ENCODE measurements around the gene VPS39.

VPS39 gene

GRCh38 chr15:42202653-42203052 lies 5.5 kb downstream of the VPS39 start:
- Histone ChIP-seq H3K9ac (ENCODE audit: low read depth in 1 of 2, low read length in 2 of 2) (no peak overlapping the region), H3K27me3 (ENCODE audit: control insufficient read depth in 2 of 2, insufficient read depth in 2 of 2, low read length in 2 of 2) (no peaks in the 10 kb centered on the region), H3K9me3 (ENCODE audit: control insufficient read depth in 2 of 2, low read length in 2 of 2) (no peaks in the 10 kb centered on the region), H3K4me3 (ENCODE audit: low read length in 2 of 2) (no peak overlapping the region), H3K36me3 (ENCODE audit: control insufficient read depth in 2 of 2, insufficient read depth in 2 of 2, low read length in 2 of 2) (peaks cover 23 to 27% of the 10 kb centered on the region in 2 donors), H3K4me1 (ENCODE audit: control insufficient read depth in 2 of 2, insufficient read depth in 2 of 2, low read length in 2 of 2) (peaks cover 9 to 10% of the 10 kb centered on the region in 2 donors), H3K27ac (ENCODE audit: low read depth in 2 of 2, low read length in 2 of 2) (no peak overlapping the region)

DNA sequence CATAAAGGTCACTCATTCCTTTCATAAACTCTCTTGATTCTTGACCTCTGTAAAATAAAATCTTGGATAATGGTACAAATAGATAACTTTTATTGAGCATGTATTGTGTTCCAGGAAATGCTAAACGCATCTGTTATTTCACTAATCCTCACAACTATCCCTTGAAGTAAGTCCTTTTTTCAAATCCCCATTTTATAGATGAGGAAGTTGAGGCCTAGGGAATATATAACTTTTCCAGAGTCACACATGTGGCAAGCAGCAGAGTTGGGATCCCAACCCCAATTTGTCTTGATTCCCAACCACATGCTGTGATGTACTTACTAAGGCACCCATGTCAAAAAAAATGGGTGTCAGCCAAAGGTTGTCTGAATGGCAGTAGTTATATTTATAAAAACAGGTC lies 6.3 kb downstream of the VPS39 start:
- Histone ChIP-seq H3K9ac (ENCODE audit: low read depth in 1 of 2, low read length in 2 of 2) (no peak overlapping the region), H3K9me3 (ENCODE audit: control insufficient read depth in 2 of 2, low read length in 2 of 2) (no peaks in the 10 kb centered on the region), H3K4me3 (ENCODE audit: low read length in 2 of 2) (no peak overlapping the region), H3K36me3 (ENCODE audit: control insufficient read depth in 2 of 2, insufficient read depth in 2 of 2, low read length in 2 of 2) (peaks cover 28 to 32% of the 10 kb centered on the region in 2 donors), H3K4me1 (ENCODE audit: control insufficient read depth in 2 of 2, insufficient read depth in 2 of 2, low read length in 2 of 2) (peaks cover 2 to 3% of the 10 kb centered on the region in 2 donors), H3K27ac (ENCODE audit: low read depth in 2 of 2, low read length in 2 of 2) (no peak overlapping the region), H3K27me3 (ENCODE audit: control insufficient read depth in 2 of 2, insufficient read depth in 2 of 2, low read length in 2 of 2) (no peaks in the 10 kb centered on the region)

- H3K36me3 ChIP-seq (ENCODE audit: control insufficient read depth in 2 of 2, insufficient read depth in 2 of 2, low read length in 2 of 2): peaks cover 26 to 34% of the 10 kb centered on the region in 2 donors
- no peaks in the 10 kb centered on the region for H3K9me3 ChIP-seq (ENCODE audit: control insufficient read depth in 2 of 2, low read length in 2 of 2)
- H3K27me3 ChIP-seq (ENCODE audit: control insufficient read depth in 2 of 2, insufficient read depth in 2 of 2, low read length in 2 of 2): no peaks in the 10 kb centered on the region
- no peak overlapping the region for H3K4me3 ChIP-seq (ENCODE audit: low read length in 2 of 2)
- H3K27ac ChIP-seq (ENCODE audit: low read depth in 2 of 2, low read length in 2 of 2): no peak overlapping the region
- H3K4me1 ChIP-seq (ENCODE audit: control insufficient read depth in 2 of 2, insufficient read depth in 2 of 2, low read length in 2 of 2): no peaks in the 10 kb centered on the region
- H3K9ac ChIP-seq (ENCODE audit: low read depth in 1 of 2, low read length in 2 of 2): no peak overlapping the region
Observed at GRCh38 chr15:42199126-42199525, 9.0 kb downstream of the VPS39 start.

- H3K36me3 ChIP-seq (ENCODE audit: control insufficient read depth in 2 of 2, insufficient read depth in 2 of 2, low read length in 2 of 2): peaks cover 26 to 34% of the 10 kb centered on the region in 2 donors
- no peak overlapping the region for H3K4me3 ChIP-seq (ENCODE audit: low read length in 2 of 2)
- H3K27ac ChIP-seq (ENCODE audit: low read depth in 2 of 2, low read length in 2 of 2): no peak overlapping the region
- no peaks in the 10 kb centered on the region for H3K9me3 ChIP-seq (ENCODE audit: control insufficient read depth in 2 of 2, low read length in 2 of 2)
- no peaks in the 10 kb centered on the region for H3K27me3 ChIP-seq (ENCODE audit: control insufficient read depth in 2 of 2, insufficient read depth in 2 of 2, low read length in 2 of 2)
- H3K4me1 ChIP-seq (ENCODE audit: control insufficient read depth in 2 of 2, insufficient read depth in 2 of 2, low read length in 2 of 2): no peaks in the 10 kb centered on the region
- no peak overlapping the region for H3K9ac ChIP-seq (ENCODE audit: low read depth in 1 of 2, low read length in 2 of 2)
Observed at GRCh38 chr15:42198516-42198915, 9.6 kb downstream of the VPS39 start.

DNA sequence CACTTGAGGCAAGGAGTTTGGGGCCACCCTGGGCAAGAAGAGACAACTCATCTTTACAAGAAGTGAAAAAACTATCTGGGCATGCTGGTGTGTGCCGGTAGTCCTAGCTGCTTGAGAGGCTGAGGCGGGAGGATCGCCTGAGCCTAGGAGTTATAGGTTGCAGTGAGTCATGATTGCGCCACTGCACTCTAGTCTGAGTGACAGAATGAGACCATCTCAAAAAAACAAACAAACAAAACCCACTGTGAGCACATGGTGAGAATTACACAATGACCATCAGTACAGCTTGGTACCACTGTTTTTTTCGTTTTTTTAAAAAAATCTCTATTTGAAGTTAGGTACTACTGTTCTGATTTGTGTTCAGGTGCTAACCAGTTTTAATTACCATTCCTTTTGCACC lies 13.6 kb downstream of the VPS39 start:
- no peak overlapping the region for H3K27ac ChIP-seq (ENCODE audit: low read depth in 2 of 2, low read length in 2 of 2)
- no peaks in the 10 kb centered on the region for H3K9me3 ChIP-seq (ENCODE audit: control insufficient read depth in 2 of 2, low read length in 2 of 2)
- H3K4me3 ChIP-seq (ENCODE audit: low read length in 2 of 2): no peak overlapping the region
- no peaks in the 10 kb centered on the region for H3K27me3 ChIP-seq (ENCODE audit: control insufficient read depth in 2 of 2, insufficient read depth in 2 of 2, low read length in 2 of 2)
- H3K36me3 ChIP-seq (ENCODE audit: control insufficient read depth in 2 of 2, insufficient read depth in 2 of 2, low read length in 2 of 2): peaks cover 42 to 48% of the 10 kb centered on the region in 2 donors
- no peaks in the 10 kb centered on the region for H3K4me1 ChIP-seq (ENCODE audit: control insufficient read depth in 2 of 2, insufficient read depth in 2 of 2, low read length in 2 of 2)
- no peak overlapping the region for H3K9ac ChIP-seq (ENCODE audit: low read depth in 1 of 2, low read length in 2 of 2)

DNA sequence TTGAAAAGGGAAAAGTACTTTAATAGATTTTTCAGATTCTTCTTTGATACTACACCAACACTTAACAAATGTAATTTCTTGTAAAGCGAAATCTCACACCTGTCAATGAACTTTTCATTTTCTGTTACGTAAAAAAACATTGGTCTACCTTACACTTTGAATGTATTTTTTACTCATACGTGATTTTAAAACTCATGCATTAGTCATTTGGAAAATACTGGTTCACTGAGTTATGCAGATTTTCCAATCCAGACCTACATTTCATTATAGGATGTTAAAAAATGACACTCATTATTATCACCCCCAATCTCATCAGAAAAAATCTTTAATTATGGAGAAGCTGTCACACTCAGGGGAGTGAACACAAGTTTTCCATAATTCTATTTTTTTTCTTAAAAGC lies 14.7 kb downstream of the VPS39 start:
- H3K36me3 ChIP-seq (ENCODE audit: control insufficient read depth in 2 of 2, insufficient read depth in 2 of 2, low read length in 2 of 2): peaks cover 37 to 45% of the 10 kb centered on the region in 2 donors
- no peaks in the 10 kb centered on the region for H3K4me1 ChIP-seq (ENCODE audit: control insufficient read depth in 2 of 2, insufficient read depth in 2 of 2, low read length in 2 of 2)
- H3K9ac ChIP-seq (ENCODE audit: low read depth in 1 of 2, low read length in 2 of 2): no peak overlapping the region
- no peak overlapping the region for H3K4me3 ChIP-seq (ENCODE audit: low read length in 2 of 2)
- H3K27me3 ChIP-seq (ENCODE audit: control insufficient read depth in 2 of 2, insufficient read depth in 2 of 2, low read length in 2 of 2): no peaks in the 10 kb centered on the region
- no peak overlapping the region for H3K27ac ChIP-seq (ENCODE audit: low read depth in 2 of 2, low read length in 2 of 2)
- no peaks in the 10 kb centered on the region for H3K9me3 ChIP-seq (ENCODE audit: control insufficient read depth in 2 of 2, low read length in 2 of 2)

GRCh38 chr15:42191610-42192346 lies 16.3 kb downstream of the VPS39 start:
- Histone ChIP-seq H3K9me3 (ENCODE audit: control insufficient read depth in 2 of 2, low read length in 2 of 2) (no peaks in the 10 kb centered on the region), H3K4me1 (ENCODE audit: control insufficient read depth in 2 of 2, insufficient read depth in 2 of 2, low read length in 2 of 2) (no peaks in the 10 kb centered on the region), H3K27ac (ENCODE audit: low read depth in 2 of 2, low read length in 2 of 2) (no peak overlapping the region), H3K36me3 (ENCODE audit: control insufficient read depth in 2 of 2, insufficient read depth in 2 of 2, low read length in 2 of 2) (peaks cover 43 to 48% of the 10 kb centered on the region in 2 donors), H3K4me3 (ENCODE audit: low read length in 2 of 2) (no peak overlapping the region), H3K27me3 (ENCODE audit: control insufficient read depth in 2 of 2, insufficient read depth in 2 of 2, low read length in 2 of 2) (no peaks in the 10 kb centered on the region), H3K9ac (ENCODE audit: low read depth in 1 of 2, low read length in 2 of 2) (no peak overlapping the region)

DNA sequence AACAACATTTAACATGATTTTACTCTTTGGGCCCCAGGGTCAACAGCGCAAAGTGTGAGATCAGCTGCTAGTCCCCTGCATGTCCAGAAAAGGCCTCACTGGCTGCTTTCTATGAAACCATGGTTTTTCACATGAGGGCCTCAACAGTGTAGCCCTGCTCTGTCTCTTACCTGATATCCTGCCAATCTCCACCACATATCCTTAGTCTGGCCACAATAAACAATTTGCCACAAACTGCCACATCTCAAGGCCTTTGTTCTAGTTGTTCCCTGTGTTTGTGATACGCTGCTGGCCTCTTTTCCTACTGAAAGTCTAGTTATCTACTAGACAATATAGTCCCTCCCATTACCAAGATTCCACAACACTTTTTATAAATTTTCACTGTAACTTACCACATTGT lies 17.7 kb downstream of the VPS39 start:
- Histone ChIP-seq H3K9ac (ENCODE audit: low read depth in 1 of 2, low read length in 2 of 2) (no peak overlapping the region), H3K4me1 (ENCODE audit: control insufficient read depth in 2 of 2, insufficient read depth in 2 of 2, low read length in 2 of 2) (no peaks in the 10 kb centered on the region), H3K27me3 (ENCODE audit: control insufficient read depth in 2 of 2, insufficient read depth in 2 of 2, low read length in 2 of 2) (no peaks in the 10 kb centered on the region), H3K36me3 (ENCODE audit: control insufficient read depth in 2 of 2, insufficient read depth in 2 of 2, low read length in 2 of 2) (peaks cover 57 to 59% of the 10 kb centered on the region in 2 donors), H3K4me3 (ENCODE audit: low read length in 2 of 2) (no peak overlapping the region), H3K27ac (ENCODE audit: low read depth in 2 of 2, low read length in 2 of 2) (no peak overlapping the region), H3K9me3 (ENCODE audit: control insufficient read depth in 2 of 2, low read length in 2 of 2) (no peaks in the 10 kb centered on the region)

- Histone ChIP-seq H3K9ac (ENCODE audit: low read depth in 1 of 2, low read length in 2 of 2) (no peak overlapping the region), H3K27me3 (ENCODE audit: control insufficient read depth in 2 of 2, insufficient read depth in 2 of 2, low read length in 2 of 2) (no peaks in the 10 kb centered on the region), H3K4me3 (ENCODE audit: low read length in 2 of 2) (no peak overlapping the region), H3K9me3 (ENCODE audit: control insufficient read depth in 2 of 2, low read length in 2 of 2) (no peaks in the 10 kb centered on the region), H3K4me1 (ENCODE audit: control insufficient read depth in 2 of 2, insufficient read depth in 2 of 2, low read length in 2 of 2) (no peaks in the 10 kb centered on the region), H3K27ac (ENCODE audit: low read depth in 2 of 2, low read length in 2 of 2) (no peak overlapping the region), H3K36me3 (ENCODE audit: control insufficient read depth in 2 of 2, insufficient read depth in 2 of 2, low read length in 2 of 2) (peaks cover 66 to 79% of the 10 kb centered on the region in 2 donors)
Observed at GRCh38 chr15:42185801-42186200, 22.3 kb downstream of the VPS39 start.

DNA sequence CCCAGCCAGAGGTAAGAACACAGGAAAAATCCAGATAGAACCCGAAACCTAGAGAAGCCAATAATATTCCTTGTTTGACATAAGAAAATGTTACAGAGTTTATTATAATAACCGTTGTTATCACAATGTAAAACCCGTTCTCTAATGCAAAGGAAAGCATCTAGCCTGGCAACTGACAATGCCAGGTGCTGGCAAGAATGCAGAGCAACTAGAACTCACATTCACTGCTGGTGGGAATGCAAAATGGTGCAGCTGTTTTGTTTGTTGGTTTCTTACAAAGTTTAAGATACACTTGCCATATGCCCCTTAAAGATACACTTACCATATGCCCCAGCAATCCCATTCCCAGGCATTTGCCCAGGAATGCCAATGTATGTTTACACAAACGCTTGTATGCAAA lies 23.4 kb downstream of the VPS39 start:
- Histone ChIP-seq H3K9ac (ENCODE audit: low read depth in 1 of 2, low read length in 2 of 2) (no peak overlapping the region), H3K4me1 (ENCODE audit: control insufficient read depth in 2 of 2, insufficient read depth in 2 of 2, low read length in 2 of 2) (no peaks in the 10 kb centered on the region), H3K27ac (ENCODE audit: low read depth in 2 of 2, low read length in 2 of 2) (no peak overlapping the region), H3K36me3 (ENCODE audit: control insufficient read depth in 2 of 2, insufficient read depth in 2 of 2, low read length in 2 of 2) (peaks cover 63 to 80% of the 10 kb centered on the region in 2 donors), H3K9me3 (ENCODE audit: control insufficient read depth in 2 of 2, low read length in 2 of 2) (no peaks in the 10 kb centered on the region), H3K4me3 (ENCODE audit: low read length in 2 of 2) (no peak overlapping the region), H3K27me3 (ENCODE audit: control insufficient read depth in 2 of 2, insufficient read depth in 2 of 2, low read length in 2 of 2) (no peaks in the 10 kb centered on the region)
